B cell (primary cell): ENCODE results near the gene HMGN4. TPM values are rescaled to one million over a fixed set of nuclear protein-coding genes. Genes with fewer than 3 reads are reported as not detected.

Source experiments
- ATAC-seq: fragments of 200-7000 bp; cut with Tn5 transposase; one replicate; pipeline ENCODE4 v1.10.0; 2021; ENCODE audit warnings: low read depth, mild to moderate bottlenecking, moderate number of reproducible peaks, moderate library complexity
- CTCF ChIA-PET: fragments of 350-600 bp; sonication (Branson Sonifier 250); formaldehyde crosslinking; loops from one replicate; lab custom pipeline; 2021; ENCODE audit warnings: antibody characterized with exemption, inconsistent platforms; lab: Charles Lee
- POLR2A ChIA-PET: fragments of 350-600 bp; sonication (Branson Sonifier 250); formaldehyde crosslinking; loops from one replicate; lab custom pipeline; 2021; ENCODE audit warnings: antibody characterized with exemption; lab: Charles Lee
- DNase-seq: peaks from one replicate; pipeline ENCODE4 v3.0.0; 2013
- H2AFZ ChIP-seq: 2 replicates; pipeline ENCODE4 v1.6.1; 2012; ENCODE audit warnings: mild to moderate bottlenecking, low read depth, low read length; ENCODE audit not compliant: insufficient read depth, poor library complexity, severe bottlenecking
- H3K27ac ChIP-seq, 2 donors: 1 replicate in 1 of 2; 2 replicates in 1 of 2; pipeline ENCODE4 v1.5.1; 2012 to 2013; ENCODE audit warnings: low read length in 2 of 2, mild to moderate bottlenecking in 2 of 2, moderate library complexity in 1 of 2
- H3K27me3 ChIP-seq, 4 experiments: fragments of 200-600 bp in 1 of 4; sonication (generic) in 1 of 4; replicated peaks in 1 of 4; 1 replicate in 2 of 4; 2 replicates in 2 of 4; pipeline versions ENCODE4 v1.6.1 to v1.7.0; 2013 to 2016; ENCODE audit warnings: low read length in 3 of 4, mild to moderate bottlenecking in 2 of 4, mixed read lengths in 1 of 4, moderate library complexity in 1 of 4; ENCODE audit not compliant: insufficient read depth in 4 of 4, control insufficient read depth in 3 of 4; ENCODE audit errors: control extremely low read depth in 1 of 4
- H3K36me3 ChIP-seq, 2 experiments: replicated peaks in 1 of 2; 1 replicate in 1 of 2; 2 replicates in 1 of 2; pipeline versions ENCODE4 v1.6.1 to v1.7.1; 2013; ENCODE audit warnings: low read length in 1 of 2; ENCODE audit not compliant: insufficient read depth in 2 of 2, control insufficient read depth in 1 of 2; ENCODE audit errors: control extremely low read depth in 1 of 2, extremely low read depth in 1 of 2
- H3K4me1 ChIP-seq, 2 donors: fragments of 200-600 bp in 1 of 2; sonication (generic) in 1 of 2; 1 replicate in 1 of 2; 2 replicates in 1 of 2; pipeline versions ENCODE4 v1.5.1 to v1.6.1; 2013 to 2017; ENCODE audit warnings: low read length in 2 of 2; ENCODE audit not compliant: control insufficient read depth in 2 of 2, insufficient read depth in 2 of 2
- H3K4me2 ChIP-seq: replicated peaks from 2 replicates; pipeline ENCODE3; 2012; ENCODE audit warnings: mild to moderate bottlenecking, low read depth, low read length; ENCODE audit not compliant: poor library complexity, severe bottlenecking
- H3K4me3 ChIP-seq, 5 experiments: fragments of 200-600 bp in 1 of 5; sonication (generic) in 1 of 5; 1 replicate in 3 of 5; 2 replicates in 2 of 5; pipeline versions ENCODE4 v1.5.1 to v1.7.0; 2011 to 2016; ENCODE audit warnings: low read length in 4 of 5, mild to moderate bottlenecking in 4 of 5, low read depth in 2 of 5, control low read depth in 1 of 5, moderate library complexity in 1 of 5; ENCODE audit not compliant: insufficient read depth in 1 of 5; ENCODE audit errors: control extremely low read depth in 1 of 5, extremely low read depth in 1 of 5
- H3K79me2 ChIP-seq: fragments of 200-600 bp; sonication (generic); one replicate; pipeline ENCODE4 v1.6.0; 2016; ENCODE audit warnings: low read length; ENCODE audit not compliant: control insufficient read depth, insufficient read depth
- H3K9ac ChIP-seq: fragments of 200-600 bp; sonication (generic); 2 replicates; pipeline ENCODE4 v1.6.1; 2017; ENCODE audit warnings: mild to moderate bottlenecking, low read length, moderate library complexity
- H3K9me3 ChIP-seq, 3 donors: one replicate each; pipeline versions ENCODE4 v1.6.1 to v1.7.1; 2013; ENCODE audit warnings: low read length in 2 of 3; ENCODE audit not compliant: control insufficient read depth in 2 of 3, insufficient read depth in 1 of 3; ENCODE audit errors: control extremely low read depth in 1 of 3
- H4K20me1 ChIP-seq: 2 replicates; pipeline ENCODE4 v1.6.0; 2012; ENCODE audit warnings: mild to moderate bottlenecking, low read length; ENCODE audit not compliant: insufficient read depth, control insufficient read depth, poor library complexity, severe bottlenecking
- H3K27ac Mint-ChIP-seq: one replicate; pipeline ENCODE4 v1.8.0; 2021; ENCODE audit warnings: mixed read lengths
- H3K27me3 Mint-ChIP-seq: one replicate; pipeline ENCODE4 v1.8.0; 2021; ENCODE audit warnings: mixed read lengths
- H3K4me1 Mint-ChIP-seq: one replicate; pipeline ENCODE4 v1.8.0; 2021; ENCODE audit warnings: mixed read lengths
- H3K4me3 Mint-ChIP-seq: one replicate; pipeline ENCODE4 v1.8.0; 2021; ENCODE audit warnings: mixed read lengths
- H3K9me3 Mint-ChIP-seq: one replicate; pipeline ENCODE4 v1.8.0; 2022; ENCODE audit warnings: mixed read lengths; ENCODE audit not compliant: insufficient read depth
- EZH2 ChIP-seq: IDR thresholded peaks from 2 replicates; pipeline ENCODE4 v1.6.1; 2012; ENCODE audit warnings: borderline replicate concordance, low read depth, mild to moderate bottlenecking, moderate library complexity, low read length; ENCODE audit not compliant: insufficient read depth, poor library complexity, severe bottlenecking
- WGBS: methylation state at CpG from one replicate; pipeline ENCODE4 v1.1.5; 2013; ENCODE audit warnings: missing lambda C conversion rate; ENCODE audit not compliant: insufficient coverage; 5-methylcytosine and 5-hydroxymethylcytosine counted together
- intact Hi-C: fragments of 100-400 bp; cut with micrococcal nuclease; formaldehyde crosslinking; loops from one replicate; pipeline ENCODE4 v1.10.0; 2022
- polyA plus RNA-seq: library from polyadenylated mRNA; depleted of rRNA; stranded (reverse); fragments of >200 nt; gene quantifications from 2 replicates; pipeline ENCODE4 v1.2.3, GENCODE V29; 2012
- total RNA-seq, 2 donors: library from RNA; stranded (reverse); fragments of 120-200 nt in 1 of 2; gene quantifications; 1 replicate in 1 of 2; 2 replicates in 1 of 2; pipeline versions ENCODE4 v1.2.3 to v1.2.4, GENCODE V29; 2013 to 2022
- TF ChIP-seq, protein P1 (sequence below): fragments of 200-600 bp; IDR thresholded peaks from one replicate; pipeline ENCODE4 v1.8.0; 2022; ENCODE audit warnings: antibody characterized with exemption, mild to moderate bottlenecking

Gene HMGN4
- total and polyA plus RNA-seq, 2 donors (not counting 1 experiment from before 2014, with no cell fraction given) = 37.7 to 81.1 TPM

DNA sequence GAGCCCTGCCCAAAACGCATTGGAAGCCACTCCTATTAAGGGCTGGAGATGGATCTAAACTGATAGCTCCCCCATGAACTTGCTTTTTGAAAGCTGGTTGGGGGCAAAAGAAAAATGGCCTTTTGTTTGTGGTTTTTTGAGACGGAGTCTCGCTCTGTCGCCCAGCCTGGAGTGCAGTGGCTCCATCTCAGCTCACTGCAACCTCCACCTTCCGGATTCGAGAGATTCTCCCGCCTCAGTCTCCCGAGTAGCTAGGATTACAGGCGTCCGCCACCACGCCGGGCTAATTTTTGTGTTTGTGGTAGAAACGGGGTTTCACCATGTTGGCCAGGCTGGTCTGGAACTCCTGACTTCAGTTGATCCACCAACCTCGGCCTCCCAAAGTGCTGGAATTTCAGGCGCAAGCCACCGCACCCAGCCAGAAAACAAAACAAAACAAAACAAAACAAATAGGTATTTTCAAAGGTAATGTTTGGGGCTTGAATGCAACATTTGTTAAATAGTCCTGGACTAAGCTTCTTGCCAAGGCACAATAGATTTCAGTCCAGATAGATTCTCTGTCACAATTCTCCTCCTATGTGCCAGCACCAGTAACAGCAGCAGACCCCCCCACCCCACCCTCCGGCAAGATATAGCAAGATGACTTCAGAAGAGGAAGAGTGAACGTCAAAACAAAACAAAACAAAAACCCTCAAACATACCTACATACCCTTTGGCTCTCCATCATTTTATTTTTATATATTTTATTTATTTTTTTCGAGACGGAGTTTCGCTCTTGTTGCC lies 32.1 kb downstream of the HMGN4 start:
- H3K27ac ChIP-seq = no peak overlapping the region
- Mint-ChIP-seq H3K9me3 (no peaks in the 10 kb centered on the region), H3K4me3 (no peak overlapping the region), H3K27ac (peak overlapping the region; percentile 46), H3K4me1 (peaks cover 28% of the 10 kb centered on the region), H3K27me3 (peaks cover 3% of the 10 kb centered on the region)
- DNase-seq (peak; percentile 59), ATAC-seq (no peak)
- no peak overlapping the region for H2AFZ ChIP-seq
- ChIA-PET POLR2A (interaction anchor here (0.6 to 3.8 kb wide), 5 partner anchors 16 to 285 kb away, joined by 3 to 21 read pairs (median 3); a partner anchor contains a TSS), CTCF (interaction anchor here (0.6 to 9.5 kb wide), 14 partner anchors 8 to 1127 kb away, joined by 3 to 132 read pairs (median 6); partner anchors contain the start of gene HMGN4)
- intact Hi-C loops = no loop called here
- peaks cover 14 to 17% of the 10 kb centered on the region in 2 donors for H3K4me1 ChIP-seq
- no peak overlapping the region for H3K4me2 ChIP-seq
- TF ChIP-seq, protein P1, sequence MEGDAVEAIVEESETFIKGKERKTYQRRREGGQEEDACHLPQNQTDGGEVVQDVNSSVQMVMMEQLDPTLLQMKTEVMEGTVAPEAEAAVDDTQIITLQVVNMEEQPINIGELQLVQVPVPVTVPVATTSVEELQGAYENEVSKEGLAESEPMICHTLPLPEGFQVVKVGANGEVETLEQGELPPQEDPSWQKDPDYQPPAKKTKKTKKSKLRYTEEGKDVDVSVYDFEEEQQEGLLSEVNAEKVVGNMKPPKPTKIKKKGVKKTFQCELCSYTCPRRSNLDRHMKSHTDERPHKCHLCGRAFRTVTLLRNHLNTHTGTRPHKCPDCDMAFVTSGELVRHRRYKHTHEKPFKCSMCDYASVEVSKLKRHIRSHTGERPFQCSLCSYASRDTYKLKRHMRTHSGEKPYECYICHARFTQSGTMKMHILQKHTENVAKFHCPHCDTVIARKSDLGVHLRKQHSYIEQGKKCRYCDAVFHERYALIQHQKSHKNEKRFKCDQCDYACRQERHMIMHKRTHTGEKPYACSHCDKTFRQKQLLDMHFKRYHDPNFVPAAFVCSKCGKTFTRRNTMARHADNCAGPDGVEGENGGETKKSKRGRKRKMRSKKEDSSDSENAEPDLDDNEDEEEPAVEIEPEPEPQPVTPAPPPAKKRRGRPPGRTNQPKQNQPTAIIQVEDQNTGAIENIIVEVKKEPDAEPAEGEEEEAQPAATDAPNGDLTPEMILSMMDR = no peak
- TF ChIP-seq EZH2 = no peak
- WGBS = 88% methylated on average over 10 of the region's 21 CpGs
- no peak overlapping the region for H3K9ac ChIP-seq
- no peaks in the 10 kb centered on the region for H3K27me3 ChIP-seq
- H3K4me3 ChIP-seq = no peak overlapping the region
- no peaks in the 10 kb centered on the region for H4K20me1 ChIP-seq
- no peaks in the 10 kb centered on the region for H3K79me2 ChIP-seq
- no peaks in the 10 kb centered on the region for H3K36me3 ChIP-seq
- H3K9me3 ChIP-seq = no peaks in the 10 kb centered on the region
